AG04449 (cell line): ENCODE results near the gene MEGF8.

Experiments used
- CTCF ChIA-PET: fragments of 350-600 bp; formaldehyde crosslinking; extraction: SDS; loops from one replicate; lab custom pipeline; 2021; ENCODE audit warnings: antibody characterized with exemption; lab: Yijun Ruan, JAX
- POLR2A ChIA-PET: fragments of 400-600, 350-600 bp; formaldehyde crosslinking; extraction: SDS; loops from one replicate; lab custom pipeline; 2020; ENCODE audit warnings: antibody characterized with exemption, inconsistent platforms; lab: Yijun Ruan, JAX
- DNase-seq: peaks from one replicate; pipeline ENCODE4 v3.0.0-alpha.2; 2010; ENCODE audit warnings: low read depth, low spot score
- H3K4me3 ChIP-seq: 2 replicates; pipeline ENCODE4 v1.5.1; 2011; ENCODE audit warnings: low read depth, mild to moderate bottlenecking, control low read depth, low read length
- TF ChIP-seq, protein P1 (sequence below): IDR thresholded peaks from one replicate; pipeline ENCODE4 v1.5.1; 2011; ENCODE audit warnings: mild to moderate bottlenecking, moderate library complexity, low read length, control low read depth, inconsistent platforms; ENCODE audit not compliant: insufficient read depth; ENCODE audit errors: missing control alignments

Gene MEGF8

DNA sequence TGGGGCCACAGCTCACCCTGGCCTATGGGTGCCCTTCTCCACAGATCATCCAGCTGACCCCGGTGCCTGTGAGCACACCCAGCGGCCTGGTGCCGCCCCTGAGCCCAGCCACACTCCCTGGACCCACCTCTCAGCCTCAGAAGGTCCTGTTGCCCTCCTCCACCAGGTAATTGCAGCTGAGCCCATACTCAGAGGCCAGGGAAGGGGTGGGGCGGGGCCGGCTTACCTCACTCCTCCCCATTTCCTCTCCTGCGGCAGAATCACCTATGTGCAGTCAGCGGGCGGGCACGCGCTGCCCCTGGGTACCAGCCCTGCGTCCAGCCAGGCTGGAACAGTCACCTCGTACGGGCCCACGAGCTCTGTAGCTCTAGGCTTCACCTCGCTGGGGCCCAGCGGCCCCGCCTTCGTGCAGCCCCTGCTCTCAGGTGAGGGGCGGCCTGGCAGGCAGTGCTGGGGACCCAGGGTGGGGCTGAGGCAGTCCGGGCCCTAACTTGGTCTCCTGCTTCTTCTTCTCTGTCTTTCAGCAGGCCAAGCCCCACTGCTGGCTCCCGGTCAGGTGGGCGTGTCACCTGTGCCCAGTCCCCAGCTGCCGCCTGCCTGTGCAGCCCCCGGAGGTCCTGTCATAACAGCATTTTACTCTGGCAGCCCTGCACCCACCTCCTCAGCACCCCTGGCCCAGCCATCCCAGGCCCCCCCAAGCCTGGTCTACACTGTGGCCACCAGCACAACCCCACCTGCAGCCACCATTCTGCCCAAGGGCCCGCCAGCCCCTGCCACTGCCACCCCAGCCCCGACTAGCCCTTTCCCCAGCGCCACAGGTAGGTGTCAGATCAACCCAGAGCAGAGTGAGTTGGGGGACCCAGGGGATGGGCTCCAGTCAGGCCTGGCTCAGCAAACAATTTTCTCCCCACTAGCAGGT, 33.1 kb upstream of the MEGF8 start:
- no peak for DNase-seq
- ChIA-PET CTCF (interaction anchor here (0.9 to 14.2 kb wide), 5 partner anchors 9 to 46 kb away, joined by 3 to 258 read pairs (median 3); partner anchors contain the start of genes GSK3A, PAFAH1B3 and PRR19), POLR2A (no interaction called here)
- H3K4me3 ChIP-seq = no peak overlapping the region
- TF ChIP-seq, protein P1, sequence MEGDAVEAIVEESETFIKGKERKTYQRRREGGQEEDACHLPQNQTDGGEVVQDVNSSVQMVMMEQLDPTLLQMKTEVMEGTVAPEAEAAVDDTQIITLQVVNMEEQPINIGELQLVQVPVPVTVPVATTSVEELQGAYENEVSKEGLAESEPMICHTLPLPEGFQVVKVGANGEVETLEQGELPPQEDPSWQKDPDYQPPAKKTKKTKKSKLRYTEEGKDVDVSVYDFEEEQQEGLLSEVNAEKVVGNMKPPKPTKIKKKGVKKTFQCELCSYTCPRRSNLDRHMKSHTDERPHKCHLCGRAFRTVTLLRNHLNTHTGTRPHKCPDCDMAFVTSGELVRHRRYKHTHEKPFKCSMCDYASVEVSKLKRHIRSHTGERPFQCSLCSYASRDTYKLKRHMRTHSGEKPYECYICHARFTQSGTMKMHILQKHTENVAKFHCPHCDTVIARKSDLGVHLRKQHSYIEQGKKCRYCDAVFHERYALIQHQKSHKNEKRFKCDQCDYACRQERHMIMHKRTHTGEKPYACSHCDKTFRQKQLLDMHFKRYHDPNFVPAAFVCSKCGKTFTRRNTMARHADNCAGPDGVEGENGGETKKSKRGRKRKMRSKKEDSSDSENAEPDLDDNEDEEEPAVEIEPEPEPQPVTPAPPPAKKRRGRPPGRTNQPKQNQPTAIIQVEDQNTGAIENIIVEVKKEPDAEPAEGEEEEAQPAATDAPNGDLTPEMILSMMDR = no peak

DNA sequence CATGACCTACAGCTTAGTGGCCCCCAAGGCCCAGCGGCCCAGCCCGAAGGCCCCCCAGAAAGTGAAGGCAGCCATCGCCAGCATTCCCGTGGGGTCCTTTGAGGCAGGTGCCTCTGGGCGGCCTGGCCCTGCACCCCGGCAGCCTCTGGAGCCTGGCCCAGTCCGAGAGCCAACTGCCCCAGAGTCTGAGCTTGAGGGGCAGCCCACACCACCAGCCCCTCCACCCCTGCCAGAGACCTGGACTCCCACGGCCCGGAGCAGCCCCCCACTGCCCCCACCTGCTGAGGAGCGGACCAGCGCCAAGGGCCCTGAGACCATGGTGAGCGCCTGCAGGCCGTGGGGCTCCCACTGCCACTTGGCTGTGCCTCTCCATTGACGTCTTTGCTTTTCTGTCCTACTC, 32.5 kb upstream of the MEGF8 start:
- CTCF ChIA-PET = interaction anchor here (0.7 to 14.2 kb wide), 5 partner anchors 8 to 47 kb away, joined by 3 to 258 read pairs (median 4); partner anchors contain the start of genes GSK3A and PRR19
- TF ChIP-seq, protein P1 = no peak
- no peak overlapping the region for H3K4me3 ChIP-seq
- no peak for DNase-seq
- POLR2A ChIA-PET = no interaction called here

DNA sequence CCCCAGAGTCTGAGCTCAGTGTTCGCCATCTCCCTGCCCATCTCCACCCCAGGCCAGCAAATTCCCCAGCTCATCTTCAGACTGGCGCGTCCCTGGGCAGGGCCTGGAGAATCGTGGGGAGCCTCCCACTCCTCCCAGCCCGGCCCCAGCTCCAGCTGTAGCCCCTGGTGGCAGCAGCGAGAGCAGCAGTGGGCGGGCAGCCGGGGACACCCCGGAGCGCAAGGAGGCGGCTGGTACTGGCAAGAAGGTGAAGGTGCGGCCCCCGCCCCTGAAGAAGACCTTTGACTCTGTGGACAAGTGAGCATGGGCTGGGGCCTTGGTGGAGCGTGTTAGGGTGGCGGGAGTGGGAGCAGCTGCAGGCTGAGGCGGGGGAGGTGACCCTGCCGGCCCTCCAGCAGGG, 31.9 kb upstream of the MEGF8 start:
- TF ChIP-seq, protein P1 = peak; percentile 28
- POLR2A ChIA-PET = no interaction called here
- no peak overlapping the region for H3K4me3 ChIP-seq
- no peak for DNase-seq
- CTCF ChIA-PET = interaction anchor here (0.7 to 14.2 kb wide), 4 partner anchors 8 to 47 kb away, joined by 3 to 258 read pairs (median 6); partner anchors contain the start of genes GSK3A and PRR19

DNA sequence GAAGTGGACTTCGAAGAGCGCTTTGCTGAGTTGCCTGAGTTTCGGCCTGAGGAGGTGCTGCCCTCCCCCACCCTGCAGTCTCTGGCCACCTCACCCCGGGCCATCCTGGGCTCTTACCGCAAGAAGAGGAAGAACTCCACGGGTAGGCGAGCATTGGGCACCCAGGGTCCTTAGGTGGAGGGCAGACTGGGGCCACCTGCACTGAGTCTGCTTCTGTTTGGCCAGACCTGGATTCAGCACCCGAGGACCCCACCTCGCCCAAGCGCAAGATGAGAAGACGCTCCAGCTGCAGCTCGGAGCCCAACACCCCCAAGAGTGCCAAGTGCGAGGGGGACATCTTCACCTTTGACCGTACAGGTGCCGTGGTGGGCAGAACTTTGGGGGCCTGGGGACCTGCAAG, 31.5 kb upstream of the MEGF8 start:
- TF ChIP-seq, protein P1 = no peak
- CTCF ChIA-PET = interaction anchor here (1.0 to 14.2 kb wide), 5 partner anchors 7 to 185 kb away, joined by 3 to 258 read pairs (median 7); partner anchors contain the start of gene GSK3A
- POLR2A ChIA-PET = no interaction called here
- H3K4me3 ChIP-seq = no peak overlapping the region
- no peak for DNase-seq

DNA sequence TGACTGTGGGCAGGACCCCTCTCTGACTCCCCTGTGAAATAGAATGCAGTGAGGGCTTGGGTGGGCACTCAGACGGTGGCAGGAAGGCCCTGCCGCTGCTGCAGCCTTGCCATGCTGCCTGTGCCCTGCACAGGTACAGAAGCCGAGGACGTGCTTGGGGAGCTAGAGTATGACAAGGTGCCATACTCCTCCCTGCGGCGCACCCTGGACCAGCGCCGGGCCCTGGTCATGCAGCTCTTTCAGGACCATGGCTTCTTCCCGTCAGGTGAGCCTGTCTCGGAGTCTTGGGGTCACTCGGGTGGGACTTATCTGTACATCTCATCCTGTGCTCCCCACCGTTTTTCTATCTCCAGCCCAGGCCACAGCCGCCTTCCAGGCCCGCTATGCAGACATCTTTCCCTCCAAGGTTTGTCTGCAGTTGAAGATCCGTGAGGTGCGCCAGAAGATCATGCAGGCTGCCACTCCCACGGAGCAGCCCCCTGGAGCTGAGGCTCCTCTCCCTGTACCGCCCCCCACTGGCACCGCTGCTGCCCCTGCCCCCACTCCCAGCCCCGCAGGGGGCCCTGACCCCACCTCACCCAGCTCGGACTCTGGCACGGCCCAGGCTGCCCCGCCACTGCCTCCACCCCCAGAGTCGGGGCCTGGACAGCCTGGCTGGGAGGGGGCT, 30.8 kb upstream of the MEGF8 start:
- H3K4me3 ChIP-seq = no peak overlapping the region
- TF ChIP-seq, protein P1 = no peak
- CTCF ChIA-PET = interaction anchor here (0.9 to 14.2 kb wide), 10 partner anchors 8 to 186 kb away, joined by 3 to 258 read pairs (median 6); partner anchors contain the start of gene GSK3A
- POLR2A ChIA-PET = interaction anchor here (1.1 kb wide), 2 partner anchors 11 to 48 kb away, joined by 4 to 5 read pairs; no protein-coding TSS in a partner anchor
- DNase-seq = no peak
